ENCODE measurements around the gene PNLIPRP1. TPM values are rescaled to one million over a fixed set of nuclear protein-coding genes. Genes with fewer than 3 reads are reported as not detected.

PNLIPRP1 gene
- total and polyA plus RNA-seq, 2 experiments from 2014 or later, result 0.21 TPM; not detected in 1

- no peak for TF ChIP-seq REST (IDR thresholded peaks at IDR 0.05; ENCODE audit: unreplicated experiment)
- no peak for TF ChIP-seq CREB1 (CRISPR knock-in tag; IDR thresholded peaks at IDR 0.05; ENCODE audit: low read depth)
- no peak for TF ChIP-seq STAT1 (IDR thresholded peaks at IDR 0.05; ENCODE audit: unreplicated experiment)
- TF ChIP-seq EZH2phosphoT487 (IDR thresholded peaks at IDR 0.05; ENCODE audit: unreplicated experiment), result no peak
- TF ChIP-seq POLR2AphosphoS5 (IDR thresholded peaks at IDR 0.05; ENCODE audit: low read depth), result no peak
- TF ChIP-seq EZH2 (IDR thresholded peaks at IDR 0.05; ENCODE audit: low read depth, unreplicated experiment), result no peak
- no peak for TF ChIP-seq ZNF331 (CRISPR knock-in tag; IDR thresholded peaks at IDR 0.05; ENCODE audit: low read depth)
- no peak for TF ChIP-seq NANOG (IDR thresholded peaks at IDR 0.05; ENCODE audit: borderline replicate concordance)
Measured at GRCh38 chr10:116655568-116655967, 64.8 kb downstream of the PNLIPRP1 start (continued).

- Mint-ChIP-seq H3K27me3 (ENCODE audit: insufficient read depth, low read depth, poor library complexity) (peaks cover 2% of the 10 kb centered on the region), H3K4me1 (no peaks in the 10 kb centered on the region; the same call in 2 of the 3 replicates)
- no peak for ATAC-seq
Measured at GRCh38 chr10:116656044-116656443, 65.3 kb downstream of the PNLIPRP1 start.

More at GRCh38 chr10:116656044-116656443, 65.3 kb downstream of the PNLIPRP1 start:
- Histone ChIP-seq H3K27ac (ENCODE audit: low read depth) (no peak overlapping the region), H4K20me1 (replicated peaks; ENCODE audit: insufficient read depth) (no peaks in the 10 kb centered on the region), H2AFZ (no peak overlapping the region), H3K9me2 (ENCODE audit: insufficient read depth) (0 out of 2 replicates have a peak, but pooled peaks cover 3% of the 10 kb centered on the region), H3K36me3 (ENCODE audit: insufficient read depth) (no peaks in the 10 kb centered on the region), H3K4me2 (no peak overlapping the region), H3K4me1 (ENCODE audit: insufficient read depth) (no peaks in the 10 kb centered on the region), H3K27me3 (ENCODE audit: insufficient read depth) (no peaks in the 10 kb centered on the region), H3K79me2 (replicated peaks; ENCODE audit: insufficient read depth) (no peaks in the 10 kb centered on the region), H3K4me3 (no peak overlapping the region), H3F3A (replicated peaks; ENCODE audit: low read depth) (no peaks in the 10 kb centered on the region)
- Mint-ChIP-seq H3K9me3 (no peaks in the 10 kb centered on the region), H3K4me3 (no peak overlapping the region), H3K36me3 (ENCODE audit: low read depth) (no peaks in the 10 kb centered on the region), H3K27ac (no peak overlapping the region)
- no peak for DNase-seq (ENCODE audit: low spot score)
- no peak for TF ChIP-seq REST (IDR thresholded peaks at IDR 0.05; ENCODE audit: unreplicated experiment)
- no peak for TF ChIP-seq ETS1 (IDR thresholded peaks at IDR 0.05)
- TF ChIP-seq JUNB (IDR thresholded peaks at IDR 0.05; ENCODE audit: unreplicated experiment), result no peak
- no peak for TF ChIP-seq STAT1 (IDR thresholded peaks at IDR 0.05; ENCODE audit: unreplicated experiment)
- no peak for TF ChIP-seq EZH2 (IDR thresholded peaks at IDR 0.05; ENCODE audit: low read depth, unreplicated experiment)
- TF ChIP-seq POLR2AphosphoS5 (IDR thresholded peaks at IDR 0.05; ENCODE audit: low read depth), result no peak
- TF ChIP-seq NANOG (IDR thresholded peaks at IDR 0.05; ENCODE audit: borderline replicate concordance), result no peak
- no peak for TF ChIP-seq EZH2phosphoT487 (IDR thresholded peaks at IDR 0.05; ENCODE audit: unreplicated experiment)

All from GM23338 (cell line).